Measurements from ENCODE around the gene AHR.
"Not testable (repeated sequence)": the region's sequence is repeated elsewhere in the genome, so short reads cannot be mapped to it uniquely, and the experiment has no call there.

The AHR gene

DNA sequence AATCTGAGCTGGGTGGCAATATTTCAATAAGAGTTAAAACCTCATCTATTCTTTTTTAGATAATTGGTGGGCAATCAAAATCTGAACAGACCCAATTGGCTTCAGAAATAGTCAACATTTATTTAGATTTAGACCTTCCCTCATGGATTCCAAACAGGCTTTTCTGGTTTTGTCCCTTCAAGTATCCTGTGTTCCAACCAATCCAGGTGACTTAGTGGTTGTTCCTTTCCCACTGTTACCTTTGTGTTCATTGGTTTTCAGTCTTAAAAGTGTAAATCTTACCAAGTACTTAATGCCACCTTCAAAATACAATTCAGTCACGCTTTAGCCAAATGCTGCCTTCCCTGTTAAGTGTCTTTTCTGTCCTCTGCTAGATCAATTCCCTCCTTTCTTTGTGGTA lies 85.9 kb downstream of the AHR start:
- H3K9me3 Mint-ChIP-seq = no peaks in the 10 kb centered on the region
- H3K36me3 Mint-ChIP-seq (ENCODE audit: low read depth) = no peaks in the 10 kb centered on the region
- no peak overlapping the region for H3K4me3 Mint-ChIP-seq
- TF ChIP-seq, protein P1, sequence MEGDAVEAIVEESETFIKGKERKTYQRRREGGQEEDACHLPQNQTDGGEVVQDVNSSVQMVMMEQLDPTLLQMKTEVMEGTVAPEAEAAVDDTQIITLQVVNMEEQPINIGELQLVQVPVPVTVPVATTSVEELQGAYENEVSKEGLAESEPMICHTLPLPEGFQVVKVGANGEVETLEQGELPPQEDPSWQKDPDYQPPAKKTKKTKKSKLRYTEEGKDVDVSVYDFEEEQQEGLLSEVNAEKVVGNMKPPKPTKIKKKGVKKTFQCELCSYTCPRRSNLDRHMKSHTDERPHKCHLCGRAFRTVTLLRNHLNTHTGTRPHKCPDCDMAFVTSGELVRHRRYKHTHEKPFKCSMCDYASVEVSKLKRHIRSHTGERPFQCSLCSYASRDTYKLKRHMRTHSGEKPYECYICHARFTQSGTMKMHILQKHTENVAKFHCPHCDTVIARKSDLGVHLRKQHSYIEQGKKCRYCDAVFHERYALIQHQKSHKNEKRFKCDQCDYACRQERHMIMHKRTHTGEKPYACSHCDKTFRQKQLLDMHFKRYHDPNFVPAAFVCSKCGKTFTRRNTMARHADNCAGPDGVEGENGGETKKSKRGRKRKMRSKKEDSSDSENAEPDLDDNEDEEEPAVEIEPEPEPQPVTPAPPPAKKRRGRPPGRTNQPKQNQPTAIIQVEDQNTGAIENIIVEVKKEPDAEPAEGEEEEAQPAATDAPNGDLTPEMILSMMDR (IDR thresholded peaks at IDR 0.05; ENCODE audit: unreplicated experiment in 3 of 3) = no peak
- H3K27me3 Mint-ChIP-seq (ENCODE audit: low read depth) = no peaks in the 10 kb centered on the region
- peaks cover 8% of the 10 kb centered on the region for H3K4me1 Mint-ChIP-seq
- H3K27ac Mint-ChIP-seq = no peak overlapping the region

DNA sequence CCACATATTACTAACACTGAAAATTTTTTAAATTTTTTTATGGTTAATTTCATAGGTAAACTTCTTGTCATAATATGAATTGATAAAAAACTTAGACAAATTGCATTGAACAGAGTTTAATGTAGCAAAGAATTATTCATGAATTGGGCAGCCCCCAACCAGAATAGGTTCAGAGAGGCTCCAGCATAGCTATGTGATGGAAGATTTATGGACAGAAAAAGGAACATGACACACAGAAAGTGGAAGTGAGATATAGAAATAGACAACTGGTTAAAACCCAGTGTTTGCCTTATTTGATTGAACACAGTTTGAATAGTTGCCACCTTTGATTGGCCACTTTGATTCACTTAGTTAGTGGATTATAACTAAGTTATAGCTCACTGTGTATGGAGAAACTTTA lies 87.2 kb downstream of the AHR start:
- H3K4me3 Mint-ChIP-seq = no peak overlapping the region
- no peaks in the 10 kb centered on the region for H3K9me3 Mint-ChIP-seq
- TF ChIP-seq, protein P1 (IDR thresholded peaks at IDR 0.05; ENCODE audit: unreplicated experiment in 3 of 3) = no peak
- H3K36me3 Mint-ChIP-seq (ENCODE audit: low read depth) = no peaks in the 10 kb centered on the region
- H3K27me3 Mint-ChIP-seq (ENCODE audit: low read depth) = no peaks in the 10 kb centered on the region
- peaks cover 9% of the 10 kb centered on the region for H3K4me1 Mint-ChIP-seq
- no peak overlapping the region for H3K27ac Mint-ChIP-seq

DNA sequence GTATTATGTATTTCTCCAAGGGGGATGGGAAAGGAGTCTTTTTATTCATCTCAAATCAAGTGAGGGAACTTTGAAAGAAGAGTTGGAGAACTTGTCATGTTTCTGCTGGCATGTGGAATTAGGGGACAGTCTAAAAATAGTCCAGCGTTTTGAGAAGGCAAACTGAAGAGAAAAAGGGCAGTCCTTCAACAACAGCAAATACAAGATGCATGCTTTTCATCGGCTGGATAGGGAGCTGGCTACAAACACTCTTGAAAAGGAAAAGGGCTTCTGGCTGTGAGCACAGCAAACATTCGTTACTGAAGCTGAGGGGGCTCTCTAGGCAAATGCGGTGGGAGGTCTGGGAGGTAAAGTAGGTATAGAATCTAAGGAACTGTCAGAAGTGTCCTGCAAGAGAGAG lies 91.9 kb downstream of the AHR start:
- peak overlapping the region in 1 of 3 experiments; percentile 8 for H3K27ac Mint-ChIP-seq
- TF ChIP-seq, protein P1 (IDR thresholded peaks at IDR 0.05; ENCODE audit: unreplicated experiment in 3 of 3) = no peak
- H3K4me3 Mint-ChIP-seq = no peak overlapping the region
- peaks cover 19% of the 10 kb centered on the region for H3K4me1 Mint-ChIP-seq
- H3K27me3 Mint-ChIP-seq (ENCODE audit: low read depth) = peaks cover 3% of the 10 kb centered on the region
- H3K36me3 Mint-ChIP-seq (ENCODE audit: low read depth) = peaks cover 4% of the 10 kb centered on the region
- peaks cover 24% of the 10 kb centered on the region for H3K9me3 Mint-ChIP-seq

DNA sequence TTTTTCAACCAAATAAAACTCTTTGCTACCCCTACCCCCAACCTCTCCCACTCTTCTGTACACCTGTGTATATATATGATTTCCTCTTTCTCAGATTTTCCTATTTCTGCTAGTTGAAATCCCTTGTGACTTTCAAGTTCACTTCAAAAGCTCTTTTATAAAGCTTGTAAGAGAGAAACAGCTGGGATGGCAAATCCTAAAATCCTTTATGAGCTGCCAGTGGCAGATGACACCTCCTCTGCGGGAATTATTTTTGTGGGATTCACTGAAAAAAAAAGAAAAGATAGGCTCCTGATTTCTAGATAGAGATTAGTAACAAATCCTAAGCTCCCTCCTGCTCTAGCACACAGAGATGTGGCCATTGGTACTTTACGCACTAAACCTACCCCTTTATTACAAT lies 92.9 kb downstream of the AHR start:
- peaks cover 4% of the 10 kb centered on the region for H3K36me3 Mint-ChIP-seq (ENCODE audit: low read depth)
- H3K27me3 Mint-ChIP-seq (ENCODE audit: low read depth) = peaks cover 3% of the 10 kb centered on the region
- TF ChIP-seq, protein P1 (IDR thresholded peaks at IDR 0.05; ENCODE audit: unreplicated experiment in 3 of 3) = no peak
- H3K27ac Mint-ChIP-seq = peak overlapping the region in 1 of 3 experiments; percentile 8
- H3K4me1 Mint-ChIP-seq = peaks cover 19% of the 10 kb centered on the region
- H3K9me3 Mint-ChIP-seq = peaks cover 24% of the 10 kb centered on the region
- H3K4me3 Mint-ChIP-seq = no peak overlapping the region

DNA sequence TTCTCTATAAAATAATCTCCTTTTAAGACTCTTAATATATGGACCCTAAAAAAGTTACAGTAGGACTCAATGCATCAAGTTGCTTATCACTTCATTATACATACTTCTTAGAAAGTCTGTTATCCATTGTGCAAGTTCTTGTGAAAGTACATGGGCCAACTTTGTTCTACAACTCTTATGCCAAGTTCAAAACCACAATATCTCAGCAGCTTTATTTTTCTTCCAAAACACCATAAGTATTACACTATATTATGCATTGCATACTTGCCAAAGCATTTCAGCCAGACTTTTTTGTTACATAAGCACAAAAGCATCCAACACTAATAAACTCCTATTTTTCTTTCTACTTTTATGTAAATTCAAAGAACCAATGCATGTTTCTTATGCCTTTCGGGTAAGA lies 94.4 kb downstream of the AHR start:
- H3K27me3 Mint-ChIP-seq (ENCODE audit: low read depth) = peaks cover 3% of the 10 kb centered on the region
- H3K9me3 Mint-ChIP-seq = peaks cover 24% of the 10 kb centered on the region
- peak overlapping the region in 2 of 3 experiments; percentile 74 to 85 for H3K27ac Mint-ChIP-seq
- H3K4me1 Mint-ChIP-seq = peaks cover 19% of the 10 kb centered on the region
- TF ChIP-seq, protein P1 (IDR thresholded peaks at IDR 0.05; ENCODE audit: unreplicated experiment in 3 of 3) = no peak
- no peak overlapping the region for H3K4me3 Mint-ChIP-seq
- H3K36me3 Mint-ChIP-seq (ENCODE audit: low read depth) = peaks cover 4% of the 10 kb centered on the region

DNA sequence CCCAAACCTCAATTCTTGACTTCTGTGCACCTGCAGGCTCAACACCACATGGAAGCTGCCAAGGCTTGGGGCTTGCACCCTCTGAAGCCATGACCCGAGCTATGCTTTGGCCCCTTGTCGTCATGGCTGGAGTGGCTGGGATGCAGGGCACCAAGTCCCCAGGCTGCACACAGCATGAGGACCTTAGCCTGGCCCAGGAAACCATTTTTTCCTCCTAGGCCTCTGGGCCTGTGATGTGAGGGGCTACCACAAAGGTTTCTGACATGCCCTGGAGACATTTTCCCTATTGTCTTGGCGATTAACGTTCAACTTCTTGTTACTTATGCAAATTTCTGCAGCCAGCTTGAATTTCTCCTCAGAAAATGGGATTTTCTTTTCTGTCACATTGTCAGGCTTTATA lies 96.1 kb downstream of the AHR start:
- not testable (repeated sequence) for H3K27ac Mint-ChIP-seq; H3K36me3 Mint-ChIP-seq (ENCODE audit: low read depth); H3K27me3 Mint-ChIP-seq (ENCODE audit: low read depth); H3K4me3 Mint-ChIP-seq
- Mint-ChIP-seq H3K9me3 (peaks cover 24% of the 10 kb centered on the region), H3K4me1 (peaks cover 19% of the 10 kb centered on the region)
